KOPT-K1 (cell line): ENCODE data around the gene KIAA0513.
"Not testable (repeated sequence)": the region's sequence is repeated elsewhere in the genome, so short reads cannot be mapped to it uniquely, and the experiment has no call there.

ENCODE experiments used
- H3K27ac ChIP-seq: fragments of 200-600 bp; sonication (generic); 2 replicates; pipeline ENCODE4 v1.5.1; 2016; ENCODE audit warnings: antibody characterized with exemption, mild to moderate bottlenecking, low read depth, low read length; ENCODE audit not compliant: poor library complexity, severe bottlenecking
- H3K36me3 ChIP-seq: fragments of 200-600 bp; sonication (generic); 2 replicates; pipeline ENCODE4 v1.5.1; 2017; ENCODE audit warnings: antibody characterized with exemption, mild to moderate bottlenecking, low read length, moderate library complexity; ENCODE audit not compliant: insufficient read depth
- H3K9me3 ChIP-seq: fragments of 200-600 bp; sonication (generic); 2 replicates; pipeline ENCODE4 v1.5.1; 2017; ENCODE audit warnings: antibody characterized with exemption, low read length, mild to moderate bottlenecking; ENCODE audit not compliant: insufficient read depth, poor library complexity, severe bottlenecking

KIAA0513 gene

GRCh38 chr16:85047867-85048455 lies 20.4 kb downstream of the KIAA0513 start:
- Histone ChIP-seq H3K9me3 (no peaks in the 10 kb centered on the region), H3K27ac (no peak overlapping the region), H3K36me3 (no peaks in the 10 kb centered on the region)

DNA sequence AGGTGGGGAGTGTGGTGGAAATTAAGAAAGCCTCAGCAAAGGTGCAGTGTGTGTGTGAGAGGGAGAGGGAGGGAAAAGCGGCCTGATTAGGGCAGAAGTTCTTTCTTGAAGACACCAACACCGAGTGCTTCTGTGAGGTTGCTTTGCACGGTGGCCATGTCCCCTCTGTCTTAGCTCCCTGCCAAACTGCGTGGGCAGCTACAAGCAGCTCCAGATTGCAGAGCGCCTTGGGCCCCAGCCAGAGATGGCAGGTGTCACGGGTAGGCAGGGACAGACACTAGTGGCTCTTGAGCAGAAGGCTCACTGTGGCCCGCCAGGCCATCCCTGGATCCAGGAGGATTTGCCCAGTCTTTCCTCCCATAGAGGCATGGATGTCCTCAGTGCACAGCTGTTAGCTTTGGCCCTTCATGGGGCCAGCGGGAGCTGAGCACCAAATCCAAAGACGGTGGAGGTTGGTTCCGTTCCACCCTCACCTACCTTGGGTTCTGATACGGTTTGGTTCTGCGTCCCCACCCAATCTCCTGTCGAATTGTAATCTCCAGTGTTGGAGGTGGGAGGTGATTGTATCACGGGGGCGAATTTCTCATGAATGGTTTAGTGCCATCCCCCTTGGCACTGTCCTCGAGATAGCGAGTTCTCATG lies 21.4 kb downstream of the KIAA0513 start:
- Histone ChIP-seq H3K27ac (no peak overlapping the region), H3K9me3 (no peaks in the 10 kb centered on the region), H3K36me3 (no peaks in the 10 kb centered on the region)

- H3K9me3 ChIP-seq = no peaks in the 10 kb centered on the region
- no peaks in the 10 kb centered on the region for H3K36me3 ChIP-seq
- no peak overlapping the region for H3K27ac ChIP-seq
Observed at GRCh38 chr16:85049706-85050305, 22.2 kb downstream of the KIAA0513 start.

DNA sequence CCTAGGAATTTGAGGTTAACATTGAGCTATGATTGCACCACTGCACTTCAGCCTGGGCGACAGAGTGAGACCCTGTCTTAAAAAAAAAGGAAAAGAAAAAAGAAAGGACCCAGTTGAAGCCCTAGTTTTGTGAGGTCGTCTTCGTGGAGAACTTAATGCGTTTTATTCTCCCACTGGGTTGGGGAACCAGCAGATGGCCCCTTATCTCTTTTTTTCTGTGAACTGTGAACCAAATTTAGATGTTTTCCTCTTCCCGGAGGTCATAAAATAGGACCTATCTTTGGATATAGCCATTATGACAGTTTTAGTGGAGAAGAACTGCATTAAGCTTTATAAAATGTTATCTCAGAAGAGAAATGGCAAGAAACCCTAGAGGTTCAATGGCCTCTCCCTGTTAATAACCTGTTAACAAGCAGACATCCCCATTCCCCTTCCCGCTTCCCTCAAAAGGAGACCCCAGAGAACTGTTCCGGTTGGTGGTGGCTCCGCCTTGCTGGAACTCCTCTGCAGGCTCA lies 23.5 kb downstream of the KIAA0513 start:
- no peak overlapping the region for H3K27ac ChIP-seq
- no peaks in the 10 kb centered on the region for H3K9me3 ChIP-seq

DNA sequence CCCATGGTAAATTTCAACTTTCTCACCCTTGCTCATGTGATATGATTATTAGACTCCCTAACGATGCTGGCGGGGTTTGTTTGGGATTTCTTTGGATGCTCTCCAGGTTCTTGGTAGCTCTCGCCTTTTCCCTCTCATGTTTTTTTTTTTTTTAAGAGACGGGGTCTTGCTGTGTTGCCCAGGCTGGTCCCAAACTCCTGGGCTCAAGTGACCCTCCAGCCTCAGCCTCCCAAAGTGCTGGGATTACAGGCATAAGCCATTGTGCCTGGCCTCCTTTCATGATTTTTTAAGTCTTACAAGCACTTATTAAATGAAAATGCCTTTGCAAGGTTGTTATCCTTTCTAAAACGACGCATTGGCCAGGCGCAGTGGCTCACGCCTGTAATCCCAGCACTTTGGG lies 24.1 kb downstream of the KIAA0513 start:
- Histone ChIP-seq H3K9me3 (no peaks in the 10 kb centered on the region), H3K36me3 (no peaks in the 10 kb centered on the region), H3K27ac (no peak overlapping the region)

More for the DNA sequence above, 23.5 kb downstream of the KIAA0513 start:
- H3K36me3 ChIP-seq = no peaks in the 10 kb centered on the region

- H3K27ac ChIP-seq = no peak overlapping the region
- no peaks in the 10 kb centered on the region for H3K9me3 ChIP-seq
- H3K36me3 ChIP-seq = no peaks in the 10 kb centered on the region
Observed at GRCh38 chr16:85052536-85052935, 24.9 kb downstream of the KIAA0513 start.

- not testable (repeated sequence) for H3K9me3 ChIP-seq, H3K27ac ChIP-seq, H3K36me3 ChIP-seq
Observed at GRCh38 chr16:85054321-85054720, 26.7 kb downstream of the KIAA0513 start.

- peak overlapping the region; percentile 76 for H3K27ac ChIP-seq
- no peaks in the 10 kb centered on the region for H3K36me3 ChIP-seq
- H3K9me3 ChIP-seq = no peaks in the 10 kb centered on the region
Observed at GRCh38 chr16:85054948-85055492, 27.4 kb downstream of the KIAA0513 start.

- no peaks in the 10 kb centered on the region for H3K9me3 ChIP-seq
- peak overlapping the region; percentile 76 for H3K27ac ChIP-seq
- H3K36me3 ChIP-seq = no peaks in the 10 kb centered on the region
Observed at GRCh38 chr16:85055493-85056210, 28.1 kb downstream of the KIAA0513 start.

- peak overlapping the region; percentile 76 for H3K27ac ChIP-seq
Observed at GRCh38 chr16:85056211-85056748, 28.7 kb downstream of the KIAA0513 start.

DNA sequence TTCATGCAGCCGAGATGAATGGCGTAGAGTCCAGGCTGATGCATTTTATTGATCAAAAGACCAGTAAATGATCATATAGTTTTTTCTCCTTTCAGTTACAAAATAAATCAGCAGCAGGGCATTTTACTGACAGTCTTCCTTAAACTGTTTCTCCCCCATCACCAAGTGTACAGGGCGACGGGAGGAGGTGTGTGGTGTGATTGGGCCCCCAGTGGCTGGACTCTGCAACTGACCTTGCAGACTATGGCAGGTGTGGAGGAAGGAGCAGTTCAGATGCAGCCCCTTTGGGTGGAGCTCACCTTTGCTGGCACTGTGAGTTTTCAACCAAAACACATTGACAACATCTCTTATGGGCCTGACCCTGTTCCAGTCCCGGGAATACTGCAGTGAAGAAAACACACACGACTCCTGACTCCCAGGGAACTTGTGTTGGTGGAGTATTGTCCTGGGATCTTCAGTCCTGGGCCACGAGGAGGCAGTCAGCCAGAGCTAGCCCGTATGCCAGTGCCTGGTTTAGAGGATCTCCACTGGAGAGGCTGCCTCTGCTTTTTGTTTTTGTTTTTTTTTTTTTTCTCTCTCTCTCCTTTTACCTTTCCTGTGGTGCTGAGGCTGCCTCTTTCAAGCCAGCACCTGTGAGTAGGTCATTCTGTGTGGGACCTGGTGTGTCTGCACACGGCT lies 29.8 kb downstream of the KIAA0513 start:
- Histone ChIP-seq H3K9me3 (no peaks in the 10 kb centered on the region), H3K27ac (no peak overlapping the region), H3K36me3 (no peaks in the 10 kb centered on the region)

More at GRCh38 chr16:85056211-85056748, 28.7 kb downstream of the KIAA0513 start:
- Histone ChIP-seq H3K9me3 (no peaks in the 10 kb centered on the region), H3K36me3 (no peaks in the 10 kb centered on the region)

- no peaks in the 10 kb centered on the region for H3K9me3 ChIP-seq
- H3K36me3 ChIP-seq = no peaks in the 10 kb centered on the region
- H3K27ac ChIP-seq = no peak overlapping the region
Observed at GRCh38 chr16:85057948-85058347, 30.4 kb downstream of the KIAA0513 start.

DNA sequence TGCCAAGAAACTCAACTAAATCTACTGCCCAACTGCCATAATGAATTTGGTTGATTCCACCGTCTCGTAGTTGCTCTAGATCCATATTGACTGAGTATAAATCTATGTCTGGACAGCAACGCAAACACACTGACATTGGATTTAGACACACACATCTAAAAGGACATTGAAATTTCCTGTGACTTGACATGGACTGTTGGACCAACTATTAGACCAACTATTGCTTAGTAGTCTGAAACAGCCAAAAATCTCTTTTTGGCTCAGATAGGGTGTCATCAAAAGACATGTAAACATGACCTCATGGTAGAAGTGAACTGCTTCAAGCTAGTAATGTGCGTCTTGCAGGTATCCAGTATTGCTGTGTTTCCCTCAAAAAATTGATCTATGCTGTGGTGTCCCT lies 31.3 kb downstream of the KIAA0513 start:
- H3K9me3 ChIP-seq = no peaks in the 10 kb centered on the region
- H3K27ac ChIP-seq = no peak overlapping the region
- no peaks in the 10 kb centered on the region for H3K36me3 ChIP-seq

- Histone ChIP-seq H3K9me3 (no peaks in the 10 kb centered on the region), H3K27ac (no peak overlapping the region), H3K36me3 (no peaks in the 10 kb centered on the region)
Observed at GRCh38 chr16:85061566-85061965, 34.0 kb downstream of the KIAA0513 start.
